ENCODE measurements around the gene GPR82.

DNA sequence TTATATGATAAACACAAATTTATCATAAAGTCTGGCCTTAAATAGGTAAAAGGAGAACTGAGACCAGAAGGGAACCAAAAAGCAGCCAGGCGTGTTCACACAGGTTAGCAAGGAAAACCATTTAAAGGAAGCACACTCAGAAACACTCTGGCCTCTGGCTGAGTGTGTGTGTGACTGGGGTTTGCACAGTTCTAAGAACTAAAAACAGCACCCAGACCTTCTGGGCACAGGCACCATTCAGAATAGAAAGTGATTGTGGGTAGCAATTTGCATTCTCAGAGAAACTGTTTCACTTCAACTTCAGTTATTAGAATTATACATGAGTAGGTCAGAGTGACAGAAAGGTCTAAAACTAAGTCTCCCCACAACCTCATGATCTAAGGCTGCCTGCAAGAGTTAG, 10.0 kb downstream of the GPR82 start:
- TF ChIP-seq, protein P1, sequence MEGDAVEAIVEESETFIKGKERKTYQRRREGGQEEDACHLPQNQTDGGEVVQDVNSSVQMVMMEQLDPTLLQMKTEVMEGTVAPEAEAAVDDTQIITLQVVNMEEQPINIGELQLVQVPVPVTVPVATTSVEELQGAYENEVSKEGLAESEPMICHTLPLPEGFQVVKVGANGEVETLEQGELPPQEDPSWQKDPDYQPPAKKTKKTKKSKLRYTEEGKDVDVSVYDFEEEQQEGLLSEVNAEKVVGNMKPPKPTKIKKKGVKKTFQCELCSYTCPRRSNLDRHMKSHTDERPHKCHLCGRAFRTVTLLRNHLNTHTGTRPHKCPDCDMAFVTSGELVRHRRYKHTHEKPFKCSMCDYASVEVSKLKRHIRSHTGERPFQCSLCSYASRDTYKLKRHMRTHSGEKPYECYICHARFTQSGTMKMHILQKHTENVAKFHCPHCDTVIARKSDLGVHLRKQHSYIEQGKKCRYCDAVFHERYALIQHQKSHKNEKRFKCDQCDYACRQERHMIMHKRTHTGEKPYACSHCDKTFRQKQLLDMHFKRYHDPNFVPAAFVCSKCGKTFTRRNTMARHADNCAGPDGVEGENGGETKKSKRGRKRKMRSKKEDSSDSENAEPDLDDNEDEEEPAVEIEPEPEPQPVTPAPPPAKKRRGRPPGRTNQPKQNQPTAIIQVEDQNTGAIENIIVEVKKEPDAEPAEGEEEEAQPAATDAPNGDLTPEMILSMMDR (IDR thresholded peaks at IDR 0.05) = no peak
- TF ChIP-seq POLR2A (IDR thresholded peaks at IDR 0.05) = no peak

Measured in heart left ventricle (tissue), 13 donors.